ENCODE measurements around the gene PCDHGB6. TPM values are rescaled to one million over a fixed set of nuclear protein-coding genes. Genes with fewer than 3 reads are reported as not detected.
A peak's percentile ranks its signal among the peaks of the same experiment; 100 is the strongest.

The PCDHGB6 gene
- total RNA-seq, 1 donor from 2014 or later, result 60.0 TPM

DNA sequence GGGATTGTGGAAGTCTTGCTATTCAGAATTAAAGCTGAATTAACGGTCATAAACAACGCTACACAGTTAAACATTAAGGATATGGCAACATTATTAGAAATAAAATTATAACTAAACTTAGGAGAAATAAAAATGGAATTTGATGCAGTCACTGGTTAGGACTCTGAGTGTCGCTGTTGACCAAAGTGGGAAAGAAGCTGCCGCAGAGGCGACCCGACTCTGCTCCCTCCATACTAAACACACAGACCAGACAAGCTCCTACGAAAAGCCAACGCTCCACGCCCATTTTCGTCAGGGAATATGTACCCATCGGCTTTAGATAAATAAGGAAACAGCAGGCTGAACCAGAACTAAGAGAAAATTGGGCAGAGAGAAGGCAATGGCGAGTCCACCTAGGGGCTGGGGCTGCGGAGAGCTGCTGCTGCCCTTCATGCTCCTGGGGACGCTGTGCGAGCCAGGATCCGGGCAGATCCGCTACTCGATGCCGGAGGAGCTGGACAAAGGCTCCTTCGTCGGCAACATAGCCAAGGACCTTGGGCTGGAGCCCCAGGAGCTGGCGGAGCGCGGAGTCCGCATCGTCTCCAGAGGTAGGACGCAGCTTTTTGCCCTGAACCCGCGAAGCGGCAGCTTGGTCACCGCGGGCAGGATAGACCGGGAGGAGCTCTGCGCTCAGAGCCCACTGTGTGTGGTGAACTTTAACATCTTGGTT lies 43.7 kb upstream of the PCDHGB6 start, which contains the start of gene PCDHGA5:
TSS of gene PCDHGA5 (plus strand) at position 211 of the 709 bp plus-strand sequence. CDS start at position 380, 169 bp downstream.
- peak within 1 kb of the TSS; percentile 21 for H3K4me3 Mint-ChIP-seq (ENCODE audit: unreplicated experiment)
- H3K27me3 Mint-ChIP-seq (ENCODE audit: unreplicated experiment), result peaks cover 14% of the 10 kb centered on the region
- H3K9me3 Mint-ChIP-seq (ENCODE audit: unreplicated experiment), result peaks cover 44% of the 10 kb centered on the region
- no peak within 1 kb of the TSS for H3K27ac Mint-ChIP-seq (ENCODE audit: unreplicated experiment)
- no peak for TF ChIP-seq CTCF (IDR thresholded peaks at IDR 0.05; ENCODE audit: unreplicated experiment)
- DNase-seq (ENCODE audit: low spot score), result no peak
- H3K4me1 Mint-ChIP-seq (ENCODE audit: unreplicated experiment), result peaks cover 18% of the 10 kb centered on the region
- H3K36me3 Mint-ChIP-seq (ENCODE audit: low read depth, unreplicated experiment), result peaks cover 62% of the 10 kb centered on the region

GRCh38 chr5:141366016-141366896 lies 41.6 kb upstream of the PCDHGB6 start:
- Mint-ChIP-seq H3K36me3 (ENCODE audit: low read depth, unreplicated experiment) (peaks cover 58% of the 10 kb centered on the region), H3K4me1 (ENCODE audit: unreplicated experiment) (peaks cover 7% of the 10 kb centered on the region), H3K27me3 (ENCODE audit: unreplicated experiment) (peaks cover 10% of the 10 kb centered on the region), H3K27ac (ENCODE audit: unreplicated experiment) (no peak overlapping the region), H3K4me3 (ENCODE audit: unreplicated experiment) (peak overlapping the region; percentile 15), H3K9me3 (ENCODE audit: unreplicated experiment) (peaks cover 31% of the 10 kb centered on the region)
- DNase-seq (ENCODE audit: low spot score), result no peak
- no peak for TF ChIP-seq CTCF (IDR thresholded peaks at IDR 0.05; ENCODE audit: unreplicated experiment)

DNA sequence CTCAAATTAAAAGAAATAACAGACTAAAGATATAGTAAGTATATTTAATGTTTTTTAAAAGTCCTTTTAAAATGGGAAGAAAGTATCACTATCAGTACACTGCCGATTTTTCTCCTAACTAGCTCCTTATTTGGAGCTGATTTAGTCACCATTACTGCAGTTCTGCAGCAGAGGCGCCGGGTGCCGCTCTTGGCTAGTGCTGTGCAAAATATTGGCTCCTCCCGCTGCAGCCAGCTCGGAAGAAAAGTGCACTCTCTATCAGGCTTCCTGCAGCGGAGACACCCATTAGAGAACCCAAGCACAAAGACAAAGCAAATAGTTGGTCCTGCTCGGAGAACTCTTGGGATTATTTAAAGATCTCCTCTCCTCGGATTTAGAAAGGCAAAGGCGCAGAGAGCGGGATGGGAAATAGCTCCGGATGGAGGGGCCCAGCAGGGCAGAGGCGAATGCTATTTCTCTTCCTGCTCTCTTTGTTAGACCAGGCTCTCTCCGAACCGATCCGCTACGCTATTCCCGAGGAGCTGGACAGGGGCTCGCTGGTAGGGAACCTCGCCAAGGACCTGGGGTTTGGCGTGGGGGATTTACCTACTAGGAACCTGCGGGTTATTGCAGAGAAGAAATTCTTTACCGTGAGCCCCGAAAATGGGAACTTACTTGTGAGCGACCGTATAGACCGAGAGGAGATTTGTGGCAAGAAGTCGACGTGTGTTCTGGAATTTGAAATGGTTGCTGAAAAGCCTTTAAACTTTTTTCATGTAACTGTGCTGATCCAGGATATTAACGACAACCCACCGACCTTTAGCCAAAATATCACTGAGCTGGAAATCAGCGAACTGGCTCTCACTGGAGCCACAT lies 37.6 kb upstream of the PCDHGB6 start, which contains the start of gene PCDHGB3:
TSS of gene PCDHGB3 (plus strand) at position 249 of the 855 bp plus-strand sequence. CDS start at position 402, 153 bp downstream.
- H3K9me3 Mint-ChIP-seq (ENCODE audit: unreplicated experiment), result peaks cover 28% of the 10 kb centered on the region
- peaks cover 2% of the 10 kb centered on the region for H3K27me3 Mint-ChIP-seq (ENCODE audit: unreplicated experiment)
- no peak for DNase-seq (ENCODE audit: low spot score)
- no peak for TF ChIP-seq CTCF (IDR thresholded peaks at IDR 0.05; ENCODE audit: unreplicated experiment)
- no peak within 1 kb of the TSS for H3K27ac Mint-ChIP-seq (ENCODE audit: unreplicated experiment)
- H3K4me1 Mint-ChIP-seq (ENCODE audit: unreplicated experiment), result no peaks in the 10 kb centered on the region
- H3K36me3 Mint-ChIP-seq (ENCODE audit: low read depth, unreplicated experiment), result peaks cover 56% of the 10 kb centered on the region
- peak within 1 kb of the TSS; percentile 76 for H3K4me3 Mint-ChIP-seq (ENCODE audit: unreplicated experiment)

- Mint-ChIP-seq H3K4me3 (ENCODE audit: unreplicated experiment) (peak overlapping the region; percentile 83), H3K27ac (ENCODE audit: unreplicated experiment) (no peak overlapping the region), H3K4me1 (ENCODE audit: unreplicated experiment) (no peaks in the 10 kb centered on the region), H3K27me3 (ENCODE audit: unreplicated experiment) (peaks cover 2% of the 10 kb centered on the region), H3K36me3 (ENCODE audit: low read depth, unreplicated experiment) (peaks cover 55% of the 10 kb centered on the region), H3K9me3 (ENCODE audit: unreplicated experiment) (peaks cover 27% of the 10 kb centered on the region)
- DNase-seq (ENCODE audit: low spot score), result no peak
- TF ChIP-seq CTCF (IDR thresholded peaks at IDR 0.05; ENCODE audit: unreplicated experiment), result no peak
Measured at GRCh38 chr5:141371572-141372475, 36.0 kb upstream of the PCDHGB6 start.

Measured in endothelial cell (in vitro differentiated cells).